ENCODE measurements around the gene ATAT1. TPM values are rescaled to one million over a fixed set of nuclear protein-coding genes. Genes with fewer than 3 reads are reported as not detected.

Gene ATAT1
- total and polyA plus RNA-seq, 7 donors: 1.9 to 5.2 (median 3.0) TPM

DNA sequence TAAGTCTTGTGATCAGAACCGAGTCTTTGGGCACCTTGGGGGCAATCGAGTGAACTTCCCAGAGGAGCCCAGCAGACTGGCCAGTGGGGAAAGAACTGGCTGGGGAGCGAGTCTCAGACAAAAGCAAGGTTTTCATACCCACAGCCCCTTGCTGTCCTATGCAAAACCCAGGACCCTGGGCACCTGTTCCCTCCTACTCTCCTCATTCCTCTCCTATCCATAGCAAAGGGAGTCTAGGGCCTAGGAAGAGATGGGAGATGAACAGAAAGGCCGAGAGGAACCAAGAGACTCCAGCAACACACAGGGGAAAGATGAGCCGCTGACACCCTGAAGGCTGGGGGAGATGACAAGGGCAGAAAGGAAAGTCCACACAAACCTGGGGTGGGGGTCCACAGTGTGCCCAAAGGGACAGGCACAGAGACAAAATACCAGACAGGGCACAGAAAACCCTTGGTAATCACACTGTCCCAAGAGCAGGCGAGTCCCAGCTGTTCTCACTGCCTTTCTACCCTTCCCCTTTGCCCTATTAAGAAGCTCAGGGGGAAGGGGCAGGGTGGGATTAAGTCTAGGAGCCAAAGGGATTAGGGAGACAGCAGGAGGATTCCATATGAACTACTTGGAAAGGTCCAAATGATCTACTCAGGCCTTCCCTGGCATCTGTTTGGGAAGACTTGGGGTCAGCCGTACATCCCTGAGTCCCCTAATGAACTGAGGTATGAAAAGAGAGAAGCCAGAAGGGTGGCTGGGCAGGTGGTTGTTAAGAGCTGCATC is 53.3 kb downstream of the ATAT1 start:
- intact Hi-C loops (cut with DNase I): loop anchor here (1.0 to 10.0 kb wide), 4 partner anchors 42 to 405 kb away; partner anchors contain the start of genes ABCF1 (in 1 of the 2) and DDR1 (in 1 of the 2)
- WGBS, 3 donors: 73 to 77% (median 73%) methylated on average over 7 of the region's 7 CpGs
- TF ChIP-seq, protein P1, sequence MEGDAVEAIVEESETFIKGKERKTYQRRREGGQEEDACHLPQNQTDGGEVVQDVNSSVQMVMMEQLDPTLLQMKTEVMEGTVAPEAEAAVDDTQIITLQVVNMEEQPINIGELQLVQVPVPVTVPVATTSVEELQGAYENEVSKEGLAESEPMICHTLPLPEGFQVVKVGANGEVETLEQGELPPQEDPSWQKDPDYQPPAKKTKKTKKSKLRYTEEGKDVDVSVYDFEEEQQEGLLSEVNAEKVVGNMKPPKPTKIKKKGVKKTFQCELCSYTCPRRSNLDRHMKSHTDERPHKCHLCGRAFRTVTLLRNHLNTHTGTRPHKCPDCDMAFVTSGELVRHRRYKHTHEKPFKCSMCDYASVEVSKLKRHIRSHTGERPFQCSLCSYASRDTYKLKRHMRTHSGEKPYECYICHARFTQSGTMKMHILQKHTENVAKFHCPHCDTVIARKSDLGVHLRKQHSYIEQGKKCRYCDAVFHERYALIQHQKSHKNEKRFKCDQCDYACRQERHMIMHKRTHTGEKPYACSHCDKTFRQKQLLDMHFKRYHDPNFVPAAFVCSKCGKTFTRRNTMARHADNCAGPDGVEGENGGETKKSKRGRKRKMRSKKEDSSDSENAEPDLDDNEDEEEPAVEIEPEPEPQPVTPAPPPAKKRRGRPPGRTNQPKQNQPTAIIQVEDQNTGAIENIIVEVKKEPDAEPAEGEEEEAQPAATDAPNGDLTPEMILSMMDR (IDR thresholded peaks at IDR 0.05): no peak
- ATAC-seq: no peak
- H3K27ac ChIP-seq: no peak overlapping the region
- DNase-seq: no peak
- peaks cover 5 to 44% of the 10 kb centered on the region in 2 donors for H3K36me3 ChIP-seq (ENCODE audit: insufficient read depth in 1 of 2, low read depth in 1 of 2)
- H3K4me3 ChIP-seq: peak overlapping the region; percentile 85
- no peaks in the 10 kb centered on the region for H3K9me3 ChIP-seq
- no peaks in the 10 kb centered on the region for H3K27me3 ChIP-seq (ENCODE audit: insufficient read depth in 3 of 3, low read length in 2 of 3)
- peaks cover 9% of the 10 kb centered on the region for H3K4me1 ChIP-seq

- Histone ChIP-seq H3K9me3 (no peaks in the 10 kb centered on the region), H3K27me3 (ENCODE audit: insufficient read depth in 3 of 3, low read length in 2 of 3) (no peaks in the 10 kb centered on the region), H3K27ac (peak overlapping the region; percentile 77), H3K4me1 (peaks cover 9% of the 10 kb centered on the region), H3K36me3 (ENCODE audit: insufficient read depth in 1 of 2, low read depth in 1 of 2) (peaks cover 5 to 39% of the 10 kb centered on the region in 2 donors), H3K4me3 (peak overlapping the region; percentile 85)
- no peak for DNase-seq
- 57 to 67% (median 59%) methylated on average over 4 of the region's 4 CpGs for WGBS, 3 donors
- ATAC-seq: no peak
- intact Hi-C loops (cut with DNase I): loop anchor here in 1 of 2 donors (10.0 kb wide), 1 partner anchor 403 kb away; no protein-coding TSS in a partner anchor
- TF ChIP-seq, protein P1 (IDR thresholded peaks at IDR 0.05): no peak
Observed at GRCh38 chr6:30681766-30682142, 55.1 kb downstream of the ATAT1 start.

GRCh38 chr6:30682143-30683117 is 55.8 kb downstream of the ATAT1 start:
- intact Hi-C loops (cut with DNase I): loop anchor here in 1 of 2 donors (10.0 kb wide), 1 partner anchor 402 kb away; no protein-coding TSS in a partner anchor
- Histone ChIP-seq H3K4me1 (peaks cover 9% of the 10 kb centered on the region), H3K9me3 (no peaks in the 10 kb centered on the region), H3K36me3 (ENCODE audit: insufficient read depth in 1 of 2, low read depth in 1 of 2) (peaks cover 0 to 32% of the 10 kb centered on the region in 2 donors), H3K4me3 (peak overlapping the region; percentile 85), H3K27me3 (ENCODE audit: insufficient read depth in 3 of 3, low read length in 2 of 3) (no peaks in the 10 kb centered on the region), H3K27ac (peak overlapping the region; percentile 77)
- ATAC-seq: peak; percentile 2 to 43 (median 20)
- WGBS, 3 donors: 43 to 46% (median 44%) methylated on average over 8 to 11 of the region's 11 CpGs
- peak; percentile 84 to 89 for DNase-seq
- TF ChIP-seq, protein P1 (IDR thresholded peaks at IDR 0.05): no peak

DNA sequence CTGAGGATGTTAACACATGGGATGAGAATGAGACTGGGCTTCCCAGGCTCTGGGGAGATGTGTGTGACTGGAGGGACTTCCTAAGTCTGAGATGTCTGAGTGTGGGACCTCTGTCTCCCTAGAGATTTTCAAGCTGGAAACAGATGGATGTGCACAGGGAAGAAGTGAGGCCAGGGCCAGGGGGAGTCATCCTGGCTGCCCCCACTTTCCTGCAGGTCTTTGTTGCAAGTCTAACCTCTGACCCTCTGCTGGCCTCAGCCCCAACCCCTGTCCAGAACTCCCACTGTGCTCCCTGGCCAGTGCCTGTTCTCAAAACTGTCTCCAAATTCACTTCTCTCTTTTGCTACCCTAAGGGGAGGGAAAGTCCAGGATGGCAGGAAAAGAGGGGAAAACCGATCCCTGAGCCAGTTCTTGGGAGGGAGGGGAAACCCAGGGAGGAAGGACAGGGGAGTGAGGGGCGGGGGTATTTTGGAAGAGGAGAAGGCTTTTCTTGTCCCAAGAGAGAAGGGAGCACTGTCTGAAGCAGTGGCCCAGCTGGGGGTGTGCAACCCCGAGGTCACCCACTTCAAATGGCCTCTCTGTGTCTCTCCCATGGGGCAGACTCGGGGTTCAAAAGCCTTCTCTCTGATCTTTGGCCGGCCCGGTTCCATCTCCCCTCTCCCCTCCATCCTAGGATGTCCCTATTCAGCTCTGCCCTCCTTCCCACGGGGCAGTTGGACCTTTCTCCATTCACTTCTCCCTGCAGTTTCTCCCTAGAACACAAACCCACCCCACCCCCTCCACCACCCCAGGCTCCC is 56.7 kb downstream of the ATAT1 start:
- DNase-seq (peak in 1 of 2 donors; percentile 57), ATAC-seq (no peak)
- Histone ChIP-seq H3K9me3 (no peaks in the 10 kb centered on the region), H3K4me3 (peak overlapping the region; percentile 85), H3K4me1 (peaks cover 15% of the 10 kb centered on the region), H3K36me3 (ENCODE audit: insufficient read depth in 1 of 2, low read depth in 1 of 2) (peaks cover 0 to 22% of the 10 kb centered on the region in 2 donors), H3K27me3 (ENCODE audit: insufficient read depth in 3 of 3, low read length in 2 of 3) (no peaks in the 10 kb centered on the region), H3K27ac (peak overlapping the region; percentile 77)
- TF ChIP-seq, protein P1 (IDR thresholded peaks at IDR 0.05): no peak
- 28 to 48% (median 44%) methylated on average over 7 of the region's 7 CpGs for WGBS, 3 donors
- intact Hi-C loops (cut with DNase I): loop anchor here in 1 of 2 donors (10.0 kb wide), 1 partner anchor 401 kb away; no protein-coding TSS in a partner anchor
